Retinal pigment epithelial cell (primary cell): ENCODE results near the gene PPA1.
"Not testable (repeated sequence)": the region's sequence is repeated elsewhere in the genome, so short reads cannot be mapped to it uniquely, and the experiment has no call there.

Source experiments
- DNase-seq: peaks from one replicate; pipeline ENCODE4 v3.0.0-alpha.2; 2010; ENCODE audit warnings: low read depth
- H3K4me3 ChIP-seq: 2 replicates; pipeline ENCODE4 v1.5.1; 2011; ENCODE audit warnings: mild to moderate bottlenecking, low read length, control low read depth, moderate library complexity
- TF ChIP-seq, protein P1 (sequence below): conservative IDR thresholded peaks from 2 replicates; pipeline ENCODE4 v1.5.1; 2011; ENCODE audit warnings: low read depth, low read length, control low read depth, inconsistent platforms

Gene PPA1

DNA sequence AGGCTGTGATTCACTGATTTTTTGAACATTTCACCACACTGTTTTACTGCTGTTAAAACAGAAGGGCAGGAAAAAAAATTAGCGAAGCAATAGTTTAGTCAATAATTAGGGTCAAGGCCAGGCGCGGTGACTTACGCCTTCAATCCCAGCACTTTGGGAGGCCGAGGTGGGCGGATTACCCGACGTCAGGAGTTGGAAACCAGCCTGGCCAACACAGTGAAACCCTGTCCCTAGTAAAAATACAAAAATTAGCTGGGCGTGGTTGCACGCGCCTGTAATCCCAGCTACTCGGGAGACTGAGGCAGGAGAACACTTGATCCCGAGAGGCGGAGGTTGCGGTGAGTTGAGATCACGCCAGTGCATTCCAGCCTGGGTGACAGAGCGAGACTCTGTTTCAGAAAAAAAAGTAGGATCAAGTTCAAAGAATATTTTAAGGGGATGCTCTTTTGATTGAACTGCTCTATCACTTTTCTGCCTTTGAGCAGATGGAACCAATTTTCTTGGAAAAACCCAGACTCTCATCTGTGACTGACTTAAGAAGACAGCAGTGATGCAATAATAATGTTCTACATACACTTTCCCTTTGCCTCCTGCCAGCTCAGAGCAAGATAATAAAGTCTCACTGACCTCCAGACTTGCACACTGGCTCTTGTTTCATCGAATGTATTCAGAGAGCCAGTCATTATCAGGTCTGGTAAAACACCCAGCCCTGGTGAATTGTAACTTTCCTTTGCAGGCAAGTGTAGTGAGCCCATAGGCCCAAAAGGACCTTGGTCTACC, 1.6 kb upstream of the PPA1 start:
- H3K4me3 ChIP-seq = no peak overlapping the region
- TF ChIP-seq, protein P1, sequence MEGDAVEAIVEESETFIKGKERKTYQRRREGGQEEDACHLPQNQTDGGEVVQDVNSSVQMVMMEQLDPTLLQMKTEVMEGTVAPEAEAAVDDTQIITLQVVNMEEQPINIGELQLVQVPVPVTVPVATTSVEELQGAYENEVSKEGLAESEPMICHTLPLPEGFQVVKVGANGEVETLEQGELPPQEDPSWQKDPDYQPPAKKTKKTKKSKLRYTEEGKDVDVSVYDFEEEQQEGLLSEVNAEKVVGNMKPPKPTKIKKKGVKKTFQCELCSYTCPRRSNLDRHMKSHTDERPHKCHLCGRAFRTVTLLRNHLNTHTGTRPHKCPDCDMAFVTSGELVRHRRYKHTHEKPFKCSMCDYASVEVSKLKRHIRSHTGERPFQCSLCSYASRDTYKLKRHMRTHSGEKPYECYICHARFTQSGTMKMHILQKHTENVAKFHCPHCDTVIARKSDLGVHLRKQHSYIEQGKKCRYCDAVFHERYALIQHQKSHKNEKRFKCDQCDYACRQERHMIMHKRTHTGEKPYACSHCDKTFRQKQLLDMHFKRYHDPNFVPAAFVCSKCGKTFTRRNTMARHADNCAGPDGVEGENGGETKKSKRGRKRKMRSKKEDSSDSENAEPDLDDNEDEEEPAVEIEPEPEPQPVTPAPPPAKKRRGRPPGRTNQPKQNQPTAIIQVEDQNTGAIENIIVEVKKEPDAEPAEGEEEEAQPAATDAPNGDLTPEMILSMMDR = no peak
- DNase-seq = no peak

- peak overlapping the region; percentile 58 for H3K4me3 ChIP-seq
- TF ChIP-seq, protein P1 = no peak
- DNase-seq = no peak
Observed at GRCh38 chr10:70233939-70234300, 691 bp upstream of the PPA1 start.

- TF ChIP-seq, protein P1 = no peak
- DNase-seq = no peak
Observed at GRCh38 chr10:70232859-70233108, 445 bp downstream of the PPA1 start.

DNA sequence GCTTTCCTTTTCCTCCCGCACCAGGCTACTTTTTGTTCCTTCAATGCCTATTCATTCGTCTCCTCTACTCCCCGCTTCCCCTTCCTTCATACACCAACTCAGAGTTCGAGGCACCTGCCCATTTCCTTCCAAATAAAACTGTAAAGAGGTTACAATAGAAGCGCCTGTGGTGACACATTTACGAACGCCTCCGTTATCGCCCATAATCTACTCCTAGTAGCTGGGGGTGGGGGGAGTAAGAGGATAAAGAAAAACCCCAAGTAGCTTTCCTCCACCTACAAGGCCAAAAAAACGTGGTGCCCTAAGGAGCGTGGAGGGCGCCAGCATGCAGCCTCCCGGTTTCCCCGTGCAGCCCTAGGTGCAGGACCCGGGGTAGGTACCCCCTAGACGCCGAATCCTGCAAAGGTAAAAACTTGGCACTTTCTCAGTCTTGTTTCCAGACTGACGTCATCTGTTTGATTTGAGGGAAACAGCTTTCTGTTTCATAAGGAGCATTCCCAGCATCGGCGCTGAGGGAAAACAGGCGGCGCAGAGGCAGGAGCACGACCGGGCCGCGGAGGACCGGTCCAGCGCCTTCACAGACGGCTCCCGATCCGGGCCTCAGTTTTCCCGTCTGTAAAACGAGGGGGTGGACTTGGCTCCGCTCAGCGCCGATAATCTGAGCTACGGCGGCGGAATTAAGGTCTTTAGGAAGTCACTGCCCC, 922 bp downstream of the PPA1 start:
- TF ChIP-seq, protein P1 = no peak
- DNase-seq = no peak

More at GRCh38 chr10:70232859-70233108, 445 bp downstream of the PPA1 start:
- H3K4me3 ChIP-seq = peak overlapping the region; percentile 88

DNA sequence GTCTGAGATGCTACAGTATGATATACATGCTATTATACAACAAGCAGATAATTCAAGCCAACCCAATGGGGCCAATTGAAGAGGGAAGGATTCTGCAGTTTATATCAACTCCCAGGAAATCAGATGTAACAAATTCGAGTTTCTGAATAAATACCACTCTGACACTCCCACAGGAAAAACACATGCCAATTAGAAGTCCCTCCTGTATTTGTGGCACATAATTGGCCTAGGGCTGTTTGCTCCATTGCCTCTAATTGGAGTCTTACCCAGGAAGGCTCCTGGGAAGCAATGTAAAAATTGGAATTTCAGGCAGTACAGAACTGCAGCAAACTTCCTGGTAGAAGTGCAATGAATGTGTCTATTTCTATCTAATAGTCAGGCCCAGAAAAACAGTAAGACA, 4.7 kb downstream of the PPA1 start:
- TF ChIP-seq, protein P1 = no peak
- no peak overlapping the region for H3K4me3 ChIP-seq
- no peak for DNase-seq

More for the DNA sequence above, 922 bp downstream of the PPA1 start:
- peak overlapping the region; percentile 88 for H3K4me3 ChIP-seq

- no peak overlapping the region for H3K4me3 ChIP-seq
- TF ChIP-seq, protein P1 = no peak
- peak; percentile 83 for DNase-seq
Observed at GRCh38 chr10:70227548-70228320, 5.5 kb downstream of the PPA1 start.

DNA sequence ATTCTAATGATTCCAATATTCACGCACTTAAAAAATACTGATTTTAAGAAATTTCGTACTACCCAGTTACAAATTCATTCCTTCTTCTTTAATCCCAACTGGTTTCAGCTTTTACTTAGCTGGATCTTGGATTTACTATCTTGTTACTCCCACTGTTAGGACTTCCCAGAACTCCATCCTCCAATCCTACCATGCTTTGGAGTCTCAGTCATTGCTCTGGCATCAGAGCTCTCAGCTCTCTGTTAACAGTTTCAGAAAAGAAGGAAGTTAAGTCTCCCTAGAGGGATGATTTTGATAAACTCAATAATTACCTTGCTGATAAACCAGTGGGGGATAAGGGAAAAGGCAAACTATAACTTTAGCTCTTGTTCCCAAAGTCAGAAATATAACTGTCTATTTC, 9.5 kb downstream of the PPA1 start:
- no peak for DNase-seq
- no peak overlapping the region for H3K4me3 ChIP-seq
- TF ChIP-seq, protein P1 = no peak

DNA sequence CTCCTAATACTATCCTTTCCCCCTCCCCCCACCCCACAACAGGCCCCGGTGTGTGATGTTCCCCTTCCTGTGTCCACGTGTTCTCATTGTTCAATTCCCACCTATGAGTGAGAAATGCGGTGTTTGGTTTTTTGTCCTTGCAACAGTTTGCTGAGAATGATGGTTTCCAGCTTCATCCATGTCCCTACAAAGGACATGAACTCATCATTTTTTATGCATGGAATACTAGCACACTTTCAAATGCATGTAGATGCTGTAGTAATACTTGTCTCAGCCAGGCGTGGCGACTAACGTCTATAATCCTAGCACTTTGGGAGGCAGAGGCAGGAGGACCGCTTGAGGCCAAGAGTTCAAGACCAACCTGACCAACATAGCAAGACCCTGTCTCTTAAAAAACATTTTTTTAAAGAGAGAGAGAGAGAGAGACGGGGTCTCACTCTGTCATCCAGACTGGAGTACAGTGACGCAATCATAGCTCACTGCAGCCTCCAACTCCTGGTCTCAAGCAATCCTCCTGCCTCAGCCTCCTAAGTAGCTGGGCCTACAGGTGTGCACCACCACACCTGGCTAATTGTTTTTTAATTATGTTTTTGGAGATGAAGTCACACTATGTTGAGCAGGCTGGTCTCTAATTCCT, 10.3 kb downstream of the PPA1 start:
- DNase-seq, H3K4me3 ChIP-seq: not testable (repeated sequence)
